Neural progenitor cell (in vitro differentiated cells): ENCODE data around the gene YARS2. TPM values are rescaled to one million over a fixed set of nuclear protein-coding genes. Genes with fewer than 3 reads are reported as not detected.
A peak's percentile ranks its signal among the peaks of the same experiment; 100 is the strongest.
"Not testable (repeated sequence)": the region's sequence is repeated elsewhere in the genome, so short reads cannot be mapped to it uniquely, and the experiment has no call there.

Source experiments
- DNase-seq: peaks from one replicate; pipeline ENCODE4 v3.0.0-alpha.2; 2016; ENCODE audit warnings: low spot score
- H2AFZ ChIP-seq: fragments of 200-600 bp; sonication (generic); replicated peaks from 2 replicates; pipeline ENCODE4 v1.6.1; 2016; ENCODE audit warnings: antibody characterized with exemption
- H3F3A ChIP-seq: fragments of 200-600 bp; sonication (generic); 2 replicates; pipeline ENCODE4 v1.6.1; 2016; ENCODE audit warnings: antibody characterized with exemption, low read depth
- H3K27ac ChIP-seq: fragments of 200-600 bp; sonication (generic); 2 replicates; pipeline ENCODE4 v1.5.1; 2016; ENCODE audit warnings: mild to moderate bottlenecking
- H3K27me3 ChIP-seq: fragments of 200-600 bp; sonication (generic); 2 replicates; pipeline ENCODE4 v1.6.1; 2016; ENCODE audit warnings: mild to moderate bottlenecking, moderate library complexity
- H3K36me3 ChIP-seq: fragments of 200-600 bp; sonication (generic); 2 replicates; pipeline ENCODE4 v1.5.1; 2016
- H3K4me1 ChIP-seq: fragments of 200-600 bp; sonication (generic); 2 replicates; pipeline ENCODE4 v1.6.1; 2016; ENCODE audit warnings: mixed run types
- H3K4me2 ChIP-seq: fragments of 200-600 bp; sonication (generic); 2 replicates; pipeline ENCODE4 v1.6.1; 2016
- H3K4me3 ChIP-seq: fragments of 200-600 bp; sonication (generic); 2 replicates; pipeline ENCODE4 v1.5.1; 2016
- H3K79me2 ChIP-seq: fragments of 200-600 bp; sonication (generic); 2 replicates; pipeline ENCODE4 v1.6.1; 2016; ENCODE audit warnings: low read depth
- H3K9ac ChIP-seq: fragments of 200-600 bp; sonication (generic); 2 replicates; pipeline ENCODE4 v1.6.1; 2016
- H3K9me3 ChIP-seq: fragments of 200-600 bp; sonication (generic); 2 replicates; pipeline ENCODE4 v1.5.1; 2016; ENCODE audit warnings: low read depth
- H4K20me1 ChIP-seq: fragments of 200-600 bp; sonication (generic); 2 replicates; pipeline ENCODE4 v1.6.1; 2016; ENCODE audit warnings: low read depth
- H3K27ac Mint-ChIP-seq: 3 replicates; pipeline ENCODE4 v1.8.0; 2021; ENCODE audit warnings: mixed read lengths
- H3K27me3 Mint-ChIP-seq: 2 replicates; pipeline ENCODE4 v1.8.0; 2022; ENCODE audit warnings: low read depth, mild to moderate bottlenecking, inconsistent platforms, moderate library complexity, mixed read lengths; ENCODE audit not compliant: insufficient read depth
- H3K36me3 Mint-ChIP-seq: 3 replicates; pipeline ENCODE4 v1.8.0; 2021; ENCODE audit warnings: mixed read lengths
- H3K4me1 Mint-ChIP-seq: 3 replicates; pipeline ENCODE4 v1.8.0; 2021; ENCODE audit warnings: mixed read lengths
- H3K4me3 Mint-ChIP-seq: 3 replicates; pipeline ENCODE4 v1.8.0; 2021; ENCODE audit warnings: mild to moderate bottlenecking, moderate library complexity, mixed read lengths
- H3K9me3 Mint-ChIP-seq: 3 replicates; pipeline ENCODE4 v1.8.0; 2020; ENCODE audit warnings: mixed read lengths
- EZH2 ChIP-seq: fragments of 200-600 bp; sonication (generic); IDR thresholded peaks from 2 replicates; pipeline ENCODE4 v1.6.1; 2017; ENCODE audit warnings: antibody characterized with exemption, mild to moderate bottlenecking, moderate library complexity
- EZH2phosphoT487 ChIP-seq: fragments of 200-600 bp; sonication (generic); IDR thresholded peaks from 2 replicates; pipeline ENCODE4 v1.6.1; 2017; ENCODE audit warnings: antibody characterized with exemption
- total RNA-seq: library from RNA; depleted of rRNA; stranded (reverse); fragments of >200 nt; gene quantifications from 2 replicates; pipeline ENCODE4 v1.2.3, GENCODE V29; 2015; ENCODE audit warnings: low replicate concordance
- TF ChIP-seq, protein P1 (sequence below): fragments of 200-600 bp; sonication (generic); IDR thresholded peaks from 2 replicates; pipeline ENCODE4 v1.5.1; 2017; ENCODE audit warnings: antibody characterized with exemption, mild to moderate bottlenecking

The YARS2 gene
- total RNA-seq, 1 donor from 2014 or later: 35.3 TPM

DNA sequence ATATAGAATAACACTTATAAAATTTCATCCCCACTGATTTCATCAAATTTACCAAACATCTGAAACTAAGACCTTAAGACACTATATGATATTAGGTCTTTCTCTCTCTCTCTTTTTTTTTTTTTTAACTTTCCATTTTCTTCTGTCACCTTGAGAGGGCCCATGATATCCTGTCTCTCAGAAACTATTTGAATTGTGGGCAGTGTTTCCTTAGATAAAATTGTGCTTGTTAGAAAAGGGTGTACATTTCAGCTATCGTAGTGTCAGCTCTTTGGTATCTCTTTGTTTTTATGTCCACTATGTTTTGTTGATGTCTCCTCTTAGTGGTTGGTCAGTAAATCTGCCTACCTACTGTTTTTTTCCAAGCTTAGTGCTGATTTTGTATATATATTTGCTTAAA is 52.8 kb downstream of the YARS2 start:
- no peaks in the 10 kb centered on the region for H3K36me3 Mint-ChIP-seq

DNA sequence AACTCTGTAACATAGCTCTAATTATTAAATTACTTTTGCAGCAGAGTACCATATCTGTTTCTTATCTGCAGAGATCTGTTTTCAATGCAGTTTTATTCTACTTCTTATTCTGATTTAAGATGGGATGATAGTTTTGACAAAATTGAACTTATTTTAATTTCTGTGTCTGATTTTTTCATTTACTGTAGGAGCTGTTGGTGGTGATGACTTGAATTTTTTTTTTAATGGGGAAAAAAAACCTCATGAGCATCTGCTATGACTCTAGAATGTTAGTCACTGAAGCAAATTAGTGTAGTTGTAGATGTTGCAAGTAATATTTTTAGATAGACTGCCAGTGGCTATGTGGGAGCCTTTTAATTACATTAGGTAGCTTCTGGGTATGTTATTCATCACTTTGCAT is 53.2 kb downstream of the YARS2 start:
- H3K9me3 Mint-ChIP-seq: no peaks in the 10 kb centered on the region
- no peak for DNase-seq
- Histone ChIP-seq H3K36me3 (peaks cover 7% of the 10 kb centered on the region), H3K4me3 (no peak overlapping the region), H2AFZ (no peak overlapping the region), H3K79me2 (peaks cover 39% of the 10 kb centered on the region), H3K27ac (no peak overlapping the region), H4K20me1 (peaks cover 8% of the 10 kb centered on the region), H3K9me3 (no peaks in the 10 kb centered on the region), H3K27me3 (no peaks in the 10 kb centered on the region), H3F3A (peaks cover 20% of the 10 kb centered on the region), H3K4me1 (peaks cover 5% of the 10 kb centered on the region), H3K9ac (no peak overlapping the region), H3K4me2 (no peak overlapping the region)
- TF ChIP-seq EZH2: no peak
- no peak for TF ChIP-seq EZH2phosphoT487
- TF ChIP-seq, protein P1, sequence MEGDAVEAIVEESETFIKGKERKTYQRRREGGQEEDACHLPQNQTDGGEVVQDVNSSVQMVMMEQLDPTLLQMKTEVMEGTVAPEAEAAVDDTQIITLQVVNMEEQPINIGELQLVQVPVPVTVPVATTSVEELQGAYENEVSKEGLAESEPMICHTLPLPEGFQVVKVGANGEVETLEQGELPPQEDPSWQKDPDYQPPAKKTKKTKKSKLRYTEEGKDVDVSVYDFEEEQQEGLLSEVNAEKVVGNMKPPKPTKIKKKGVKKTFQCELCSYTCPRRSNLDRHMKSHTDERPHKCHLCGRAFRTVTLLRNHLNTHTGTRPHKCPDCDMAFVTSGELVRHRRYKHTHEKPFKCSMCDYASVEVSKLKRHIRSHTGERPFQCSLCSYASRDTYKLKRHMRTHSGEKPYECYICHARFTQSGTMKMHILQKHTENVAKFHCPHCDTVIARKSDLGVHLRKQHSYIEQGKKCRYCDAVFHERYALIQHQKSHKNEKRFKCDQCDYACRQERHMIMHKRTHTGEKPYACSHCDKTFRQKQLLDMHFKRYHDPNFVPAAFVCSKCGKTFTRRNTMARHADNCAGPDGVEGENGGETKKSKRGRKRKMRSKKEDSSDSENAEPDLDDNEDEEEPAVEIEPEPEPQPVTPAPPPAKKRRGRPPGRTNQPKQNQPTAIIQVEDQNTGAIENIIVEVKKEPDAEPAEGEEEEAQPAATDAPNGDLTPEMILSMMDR: no peak
- H3K27me3 Mint-ChIP-seq: no peaks in the 10 kb centered on the region
- H3K36me3 Mint-ChIP-seq: no peaks in the 10 kb centered on the region
- H3K4me1 Mint-ChIP-seq: peaks cover 2% of the 10 kb centered on the region
- no peak overlapping the region for H3K4me3 Mint-ChIP-seq
- no peak overlapping the region for H3K27ac Mint-ChIP-seq

More for the DNA sequence above, 52.8 kb downstream of the YARS2 start:
- no peak overlapping the region for H3K4me3 Mint-ChIP-seq
- Histone ChIP-seq H3K79me2 (peaks cover 35% of the 10 kb centered on the region), H3K9me3 (no peaks in the 10 kb centered on the region), H3K36me3 (peaks cover 10% of the 10 kb centered on the region), H3F3A (peaks cover 20% of the 10 kb centered on the region), H2AFZ (no peak overlapping the region), H3K9ac (no peak overlapping the region), H4K20me1 (peaks cover 5% of the 10 kb centered on the region), H3K4me3 (no peak overlapping the region), H3K4me2 (no peak overlapping the region), H3K4me1 (peaks cover 2% of the 10 kb centered on the region), H3K27ac (no peak overlapping the region), H3K27me3 (no peaks in the 10 kb centered on the region)
- no peaks in the 10 kb centered on the region for H3K27me3 Mint-ChIP-seq
- no peak overlapping the region for H3K27ac Mint-ChIP-seq
- peaks cover 2% of the 10 kb centered on the region for H3K4me1 Mint-ChIP-seq
- no peak for DNase-seq
- TF ChIP-seq, protein P1: no peak
- H3K9me3 Mint-ChIP-seq: no peaks in the 10 kb centered on the region

DNA sequence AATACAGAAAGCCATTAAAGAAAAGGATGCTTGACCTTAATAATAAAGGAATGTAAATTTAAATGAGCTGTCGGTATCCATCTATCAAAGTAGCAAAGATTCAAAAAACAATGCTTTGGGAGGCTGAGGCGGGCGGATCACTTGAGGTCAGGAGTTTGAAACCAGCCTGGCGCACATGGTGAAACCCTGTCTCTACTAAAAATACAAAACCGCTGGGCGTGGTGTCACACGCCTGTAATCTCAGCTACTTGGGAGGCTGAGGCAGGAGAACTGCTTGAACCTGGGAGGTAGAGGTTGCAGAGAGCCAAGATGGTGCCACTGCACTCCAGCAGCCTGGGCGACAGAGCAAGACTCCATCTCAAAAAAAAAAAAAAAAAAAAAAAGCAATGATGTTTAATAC is 56.3 kb downstream of the YARS2 start:
- H3K27ac ChIP-seq, H3K9ac ChIP-seq, DNase-seq, H3K4me3 Mint-ChIP-seq, H3K27me3 ChIP-seq, H3K36me3 ChIP-seq, H4K20me1 ChIP-seq, H3K27ac Mint-ChIP-seq, H3K27me3 Mint-ChIP-seq, H3K9me3 ChIP-seq, H3K4me2 ChIP-seq, H3F3A ChIP-seq, H3K4me3 ChIP-seq, H2AFZ ChIP-seq, H3K4me1 ChIP-seq, H3K4me1 Mint-ChIP-seq: not testable (repeated sequence)
- peaks cover 62% of the 10 kb centered on the region for H3K79me2 ChIP-seq
- peaks cover 14% of the 10 kb centered on the region for H3K36me3 Mint-ChIP-seq
- peaks cover 13% of the 10 kb centered on the region for H3K9me3 Mint-ChIP-seq

DNA sequence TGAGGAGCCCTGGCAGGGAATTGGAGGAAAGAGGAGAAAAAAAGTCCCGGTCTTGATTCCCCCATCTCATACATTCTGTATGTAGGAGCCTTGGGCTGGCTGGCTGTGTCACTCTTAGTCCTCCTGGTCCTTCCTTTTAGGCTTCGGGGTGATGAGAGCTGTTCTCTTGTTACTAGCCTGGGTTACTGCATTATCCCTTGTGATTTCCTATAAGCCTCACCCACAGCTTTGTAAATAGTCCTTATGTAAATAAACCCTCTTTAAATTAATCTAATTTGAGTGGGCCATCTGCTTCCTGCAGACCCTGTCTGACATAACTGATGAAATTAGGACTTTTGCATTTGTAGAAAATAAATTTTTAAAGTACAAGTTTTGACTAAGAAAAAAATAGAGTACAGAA is 57.4 kb downstream of the YARS2 start:
- peak; percentile 25 for DNase-seq
- Histone ChIP-seq H3K36me3 (peaks cover 7% of the 10 kb centered on the region), H3K4me3 (no peak overlapping the region), H3K27me3 (no peaks in the 10 kb centered on the region), H2AFZ (no peak overlapping the region), H3K9ac (no peak overlapping the region), H3K9me3 (no peaks in the 10 kb centered on the region), H3K4me2 (no peak overlapping the region), H3K27ac (no peak overlapping the region), H3F3A (peaks cover 7% of the 10 kb centered on the region), H3K4me1 (peaks cover 5% of the 10 kb centered on the region), H4K20me1 (peaks cover 8% of the 10 kb centered on the region), H3K79me2 (peaks cover 74% of the 10 kb centered on the region)
- Mint-ChIP-seq H3K4me1 (peaks cover 2% of the 10 kb centered on the region), H3K27ac (no peak overlapping the region), H3K4me3 (no peak overlapping the region), H3K36me3 (peaks cover 23% of the 10 kb centered on the region), H3K27me3 (peaks cover 2% of the 10 kb centered on the region), H3K9me3 (peaks cover 18% of the 10 kb centered on the region)
- no peak for TF ChIP-seq EZH2phosphoT487
- no peak for TF ChIP-seq EZH2
- TF ChIP-seq, protein P1: no peak
